Type B pancreatic cell (in vitro differentiated cells): ENCODE data around the gene GRIN2A. TPM values are rescaled to one million over a fixed set of nuclear protein-coding genes. Genes with fewer than 3 reads are reported as not detected.

Source experiments
- DNase-seq: peaks from one replicate; pipeline ENCODE4 v3.0.0; 2021; ENCODE audit warnings: mixed read lengths; ENCODE audit not compliant: unreplicated experiment; ENCODE audit errors: extremely low spot score
- H3K27ac Mint-ChIP-seq: 2 replicates; pipeline ENCODE4 v1.8.0; 2021; ENCODE audit warnings: mild to moderate bottlenecking, mixed read lengths
- H3K27me3 Mint-ChIP-seq: 2 replicates; pipeline ENCODE4 v1.8.0; 2021; ENCODE audit warnings: mixed read lengths
- H3K36me3 Mint-ChIP-seq: 2 replicates; pipeline ENCODE4 v1.8.0; 2021; ENCODE audit warnings: mixed read lengths
- H3K4me1 Mint-ChIP-seq: one replicate; pipeline ENCODE4 v1.8.0; 2021; ENCODE audit warnings: mixed read lengths; ENCODE audit not compliant: unreplicated experiment
- H3K4me3 Mint-ChIP-seq: 2 replicates; pipeline ENCODE4 v1.8.0; 2021; ENCODE audit warnings: mild to moderate bottlenecking, mixed read lengths
- H3K9me3 Mint-ChIP-seq: 2 replicates; pipeline ENCODE4 v1.8.0; 2021; ENCODE audit warnings: mixed read lengths
- CTCF ChIP-seq: fragments of 200-600 bp; sonication (generic); conservative IDR thresholded peaks from 2 replicates; pipeline ENCODE4 v1.5.0; 2021; ENCODE audit warnings: antibody characterized with exemption, mild to moderate bottlenecking
- total RNA-seq: library from RNA; stranded (reverse); gene quantifications from 2 replicates; pipeline ENCODE4 v1.2.1, GENCODE V29; 2021; ENCODE audit warnings: low replicate concordance

Gene GRIN2A
- total RNA-seq, 1 donor from 2014 or later: 7.1 TPM

GRCh38 chr16:10172848-10173655 is 9.2 kb downstream of the GRIN2A start:
- Mint-ChIP-seq H3K27ac (no peak overlapping the region), H3K36me3 (no peaks in the 10 kb centered on the region), H3K9me3 (peaks cover 3% of the 10 kb centered on the region), H3K27me3 (peaks cover 26% of the 10 kb centered on the region), H3K4me3 (no peak overlapping the region), H3K4me1 (peaks cover 1% of the 10 kb centered on the region)
- no peak for TF ChIP-seq CTCF
- DNase-seq: no peak

GRCh38 chr16:10171221-10171620 is 11.0 kb downstream of the GRIN2A start:
- TF ChIP-seq CTCF: no peak

GRCh38 chr16:10169904-10170410 is 12.3 kb downstream of the GRIN2A start:
- H3K27ac Mint-ChIP-seq: no peak overlapping the region
- H3K27me3 Mint-ChIP-seq: peaks cover 22% of the 10 kb centered on the region
- H3K9me3 Mint-ChIP-seq: no peaks in the 10 kb centered on the region
- DNase-seq: no peak
- H3K36me3 Mint-ChIP-seq: no peaks in the 10 kb centered on the region
- H3K4me3 Mint-ChIP-seq: no peak overlapping the region
- no peaks in the 10 kb centered on the region for H3K4me1 Mint-ChIP-seq
- TF ChIP-seq CTCF: no peak

More at GRCh38 chr16:10171221-10171620, 11.0 kb downstream of the GRIN2A start:
- no peak overlapping the region for H3K4me3 Mint-ChIP-seq
- H3K27me3 Mint-ChIP-seq: peaks cover 25% of the 10 kb centered on the region
- no peak overlapping the region for H3K27ac Mint-ChIP-seq
- no peaks in the 10 kb centered on the region for H3K4me1 Mint-ChIP-seq
- DNase-seq: no peak
- no peaks in the 10 kb centered on the region for H3K36me3 Mint-ChIP-seq
- H3K9me3 Mint-ChIP-seq: no peaks in the 10 kb centered on the region

- no peaks in the 10 kb centered on the region for H3K9me3 Mint-ChIP-seq
- no peaks in the 10 kb centered on the region for H3K36me3 Mint-ChIP-seq
- TF ChIP-seq CTCF: no peak
- no peak for DNase-seq
- peaks cover 20% of the 10 kb centered on the region for H3K27me3 Mint-ChIP-seq
- H3K4me1 Mint-ChIP-seq: no peaks in the 10 kb centered on the region
- no peak overlapping the region for H3K4me3 Mint-ChIP-seq
- no peak overlapping the region for H3K27ac Mint-ChIP-seq
Measured at GRCh38 chr16:10169031-10169430, 13.2 kb downstream of the GRIN2A start.

- no peak overlapping the region for H3K27ac Mint-ChIP-seq
- no peak for DNase-seq
- H3K4me3 Mint-ChIP-seq: no peak overlapping the region
- peaks cover 23% of the 10 kb centered on the region for H3K27me3 Mint-ChIP-seq
- H3K4me1 Mint-ChIP-seq: no peaks in the 10 kb centered on the region
- TF ChIP-seq CTCF: no peak
- no peaks in the 10 kb centered on the region for H3K36me3 Mint-ChIP-seq
- no peaks in the 10 kb centered on the region for H3K9me3 Mint-ChIP-seq
Measured at GRCh38 chr16:10168258-10168657, 14.0 kb downstream of the GRIN2A start.
